GM19043 (cell line): ENCODE results near the gene SRCAP.

Experiments
- ATAC-seq: cut with Tn5 transposase; IDR thresholded peaks from one replicate; pipeline ENCODE4 v1.9.1; 2021; ENCODE audit warnings: low read depth; ENCODE audit not compliant: unreplicated experiment

Gene SRCAP

GRCh38 chr16:30786936-30787612 is 88.1 kb downstream of the SRCAP start, which contains the start of gene ZNF629:
TSS of gene ZNF629 (minus strand) at chr16:30787205. CDS start at chr16:30784482, 2,723 bp downstream.
- ATAC-seq: no peak

GRCh38 chr16:30787613-30788378 is 88.8 kb downstream of the SRCAP start:
- no peak for ATAC-seq
